Mesodermal cell (in vitro differentiated cells): ENCODE results near the gene BCOR. TPM values are rescaled to one million over a fixed set of nuclear protein-coding genes. Genes with fewer than 3 reads are reported as not detected.

Experiments used
- H3K27ac ChIP-seq: 2 replicates; pipeline ENCODE4 v1.7.0; 2013; ENCODE audit warnings: mild to moderate bottlenecking, low read depth, low read length, moderate library complexity; ENCODE audit not compliant: severe bottlenecking
- H3K36me3 ChIP-seq: 2 replicates; pipeline ENCODE4 v1.7.1; 2013; ENCODE audit warnings: mild to moderate bottlenecking, low read length, moderate library complexity; ENCODE audit not compliant: control insufficient read depth, insufficient read depth
- H3K4me1 ChIP-seq: one replicate; pipeline ENCODE4 v1.7.1; 2013; ENCODE audit warnings: mild to moderate bottlenecking, low read length; ENCODE audit not compliant: insufficient read depth, control insufficient read depth, poor library complexity, severe bottlenecking
- H3K4me3 ChIP-seq: 2 replicates; pipeline ENCODE4 v1.7.0; 2013; ENCODE audit warnings: low read length, control low read depth, mild to moderate bottlenecking; ENCODE audit not compliant: insufficient read depth, poor library complexity, severe bottlenecking; ENCODE audit errors: extremely low read depth
- H3K9me3 ChIP-seq: 2 replicates; pipeline ENCODE4 v1.7.1; 2013; ENCODE audit warnings: mild to moderate bottlenecking, low read length, moderate library complexity; ENCODE audit not compliant: control insufficient read depth
- WGBS, 2 experiments: methylation state at CpG; one replicate each; pipeline ENCODE4 v1.1.5; 2013; ENCODE audit warnings: missing lambda C conversion rate in 2 of 2; ENCODE audit not compliant: insufficient coverage in 2 of 2; 5-methylcytosine and 5-hydroxymethylcytosine counted together
- polyA plus RNA-seq, 2 experiments: library from polyadenylated mRNA; stranded (reverse); fragments of 50-300 nt; gene quantifications; one replicate each; pipeline ENCODE4 v1.2.3, GENCODE V29; 2013

Gene BCOR
- polyA plus RNA-seq (2013, experiment 1 of 2), result 21.2 TPM
- polyA plus RNA-seq (2013, experiment 2 of 2), result 19.5 TPM

- Histone ChIP-seq H3K9me3 (no peaks in the 10 kb centered on the region), H3K4me1 (peaks cover 20% of the 10 kb centered on the region), H3K27ac (peak within 1 kb of the TSS; percentile 16), H3K4me3 (peak within 1 kb of the TSS; percentile 55), H3K36me3 (no peaks in the 10 kb centered on the region)
- 0% methylated on average over 4 to 13 of the region's 98 CpGs for WGBS, 2 experiments
Observed at GRCh38 chrX:40097504-40098263, at the start of gene BCOR. Gene BCOR (minus strand): TSS chrX:40097958. CDS start chrX:40077929, 20,029 bp downstream.

GRCh38 chrX:40147126-40147952, 49.6 kb upstream of the BCOR start:
- peaks cover 21% of the 10 kb centered on the region for H3K4me1 ChIP-seq
- H3K9me3 ChIP-seq, result no peaks in the 10 kb centered on the region
- H3K27ac ChIP-seq, result no peak overlapping the region
- H3K36me3 ChIP-seq, result no peaks in the 10 kb centered on the region
- H3K4me3 ChIP-seq, result no peak overlapping the region
- 20 to 21% methylated on average over 19 to 21 of the region's 50 CpGs for WGBS, 2 experiments

- peak overlapping the region; percentile 31 for H3K4me3 ChIP-seq
- 1% methylated on average over 21 to 41 of the region's 77 CpGs for WGBS, 2 experiments
- no peaks in the 10 kb centered on the region for H3K9me3 ChIP-seq
- H3K36me3 ChIP-seq, result no peaks in the 10 kb centered on the region
- H3K27ac ChIP-seq, result no peak overlapping the region
- peaks cover 21% of the 10 kb centered on the region for H3K4me1 ChIP-seq
Observed at GRCh38 chrX:40146262-40147125, 48.7 kb upstream of the BCOR start.

GRCh38 chrX:40145923-40146261, 48.1 kb upstream of the BCOR start:
- Histone ChIP-seq H3K36me3 (no peaks in the 10 kb centered on the region), H3K9me3 (no peaks in the 10 kb centered on the region), H3K4me3 (peak overlapping the region; percentile 31), H3K4me1 (peaks cover 23% of the 10 kb centered on the region), H3K27ac (no peak overlapping the region)
- WGBS, 2 experiments, result 0% methylated on average over 5 of the region's 37 CpGs; no CpG with 5 or more reads in 1 of the 2 experiments

- Histone ChIP-seq H3K9me3 (no peaks in the 10 kb centered on the region), H3K4me1 (peaks cover 23% of the 10 kb centered on the region), H3K36me3 (no peaks in the 10 kb centered on the region), H3K27ac (no peak overlapping the region), H3K4me3 (peak overlapping the region; percentile 31)
- 2 to 6% methylated on average over 9 to 18 of the region's 54 CpGs for WGBS, 2 experiments
Observed at GRCh38 chrX:40145001-40145922, 47.5 kb upstream of the BCOR start.

- Histone ChIP-seq H3K9me3 (no peaks in the 10 kb centered on the region), H3K27ac (no peak overlapping the region), H3K4me3 (no peak overlapping the region), H3K36me3 (no peaks in the 10 kb centered on the region), H3K4me1 (peaks cover 23% of the 10 kb centered on the region)
- 0% methylated on average over 3 of the region's 9 CpGs; no CpG with 5 or more reads in 1 of the 2 experiments for WGBS, 2 experiments
Observed at GRCh38 chrX:40144576-40144975, 46.8 kb upstream of the BCOR start.

- H3K4me1 ChIP-seq, result peaks cover 21% of the 10 kb centered on the region
- H3K9me3 ChIP-seq, result no peaks in the 10 kb centered on the region
- no peaks in the 10 kb centered on the region for H3K36me3 ChIP-seq
- WGBS, 2 experiments, result 82% methylated on average over 2 of the region's 5 CpGs; no CpG with 5 or more reads in 1 of the 2 experiments
- no peak overlapping the region for H3K4me3 ChIP-seq
- H3K27ac ChIP-seq, result no peak overlapping the region
Observed at GRCh38 chrX:40143987-40144386, 46.2 kb upstream of the BCOR start.

- Histone ChIP-seq H3K9me3 (no peaks in the 10 kb centered on the region), H3K4me3 (no peak overlapping the region), H3K36me3 (no peaks in the 10 kb centered on the region), H3K4me1 (peaks cover 11% of the 10 kb centered on the region), H3K27ac (no peak overlapping the region)
- 40 to 64% methylated on average over 2 to 6 of the region's 10 CpGs for WGBS, 2 experiments
Observed at GRCh38 chrX:40143001-40143400, 45.2 kb upstream of the BCOR start.

- Histone ChIP-seq H3K9me3 (no peaks in the 10 kb centered on the region), H3K27ac (no peak overlapping the region), H3K36me3 (no peaks in the 10 kb centered on the region), H3K4me3 (no peak overlapping the region), H3K4me1 (peaks cover 11% of the 10 kb centered on the region)
- WGBS, 2 experiments, result 90 to 100% methylated on average over 1 to 2 of the region's 6 CpGs
Observed at GRCh38 chrX:40142417-40142816, 44.7 kb upstream of the BCOR start.
